Subcutaneous abdominal adipose tissue (tissue), 5 donors: Measurements from ENCODE around the gene RAB38.

Experiments
- H3K27ac ChIP-seq: one replicate; pipeline ENCODE4 v1.7.0; 2013; ENCODE audit warnings: low read depth, mild to moderate bottlenecking, inconsistent platforms, low read length, moderate library complexity
- H3K27me3 ChIP-seq, 5 donors: one replicate each; pipeline ENCODE4 v1.7.0; 2013; ENCODE audit warnings: low read length in 5 of 5, inconsistent platforms in 1 of 5; ENCODE audit not compliant: control insufficient read depth in 5 of 5, insufficient read depth in 4 of 5
- H3K36me3 ChIP-seq, 5 donors: one replicate each; pipeline ENCODE4 v1.7.0; 2013; ENCODE audit warnings: low read length in 5 of 5; ENCODE audit not compliant: control insufficient read depth in 5 of 5, insufficient read depth in 5 of 5
- H3K4me1 ChIP-seq, 5 donors: one replicate each; pipeline ENCODE4 v1.7.0; 2013; ENCODE audit warnings: low read length in 5 of 5, mild to moderate bottlenecking in 3 of 5, moderate library complexity in 1 of 5; ENCODE audit not compliant: control insufficient read depth in 5 of 5, insufficient read depth in 5 of 5
- H3K4me3 ChIP-seq, 5 donors: one replicate each; pipeline ENCODE4 v1.7.0; 2013; ENCODE audit warnings: low read length in 5 of 5, low read depth in 1 of 5
- H3K9ac ChIP-seq, 5 donors: one replicate each; pipeline ENCODE4 v1.7.0; 2013; ENCODE audit warnings: low read length in 5 of 5, mild to moderate bottlenecking in 4 of 5, moderate library complexity in 3 of 5
- H3K9me3 ChIP-seq, 5 donors: one replicate each; pipeline ENCODE4 v1.7.0; 2013; ENCODE audit warnings: low read length in 5 of 5; ENCODE audit not compliant: control insufficient read depth in 5 of 5
- donor health status: healthy.
- donor health status: healthy.
- donor health status: healthy.
- donor health status: healthy.
- donor health status: healthy.

Gene RAB38

GRCh38 chr11:88089134-88089533, 86.1 kb downstream of the RAB38 start:
- Histone ChIP-seq H3K4me1 (no peaks in the 10 kb centered on the region), H3K36me3 (no peaks in the 10 kb centered on the region), H3K9ac (no peak overlapping the region), H3K4me3 (no peak overlapping the region), H3K27ac (no peak overlapping the region), H3K27me3 (no peaks in the 10 kb centered on the region), H3K9me3 (no peaks in the 10 kb centered on the region)

GRCh38 chr11:88087337-88087736, 87.9 kb downstream of the RAB38 start:
- Histone ChIP-seq H3K9me3 (no peaks in the 10 kb centered on the region), H3K27me3 (no peaks in the 10 kb centered on the region), H3K9ac (no peak overlapping the region), H3K36me3 (no peaks in the 10 kb centered on the region), H3K4me1 (no peaks in the 10 kb centered on the region), H3K4me3 (no peak overlapping the region), H3K27ac (no peak overlapping the region)

GRCh38 chr11:88086297-88086696, 88.9 kb downstream of the RAB38 start:
- Histone ChIP-seq H3K9me3 (no peaks in the 10 kb centered on the region), H3K9ac (no peak overlapping the region), H3K4me3 (no peak overlapping the region), H3K4me1 (no peaks in the 10 kb centered on the region), H3K27me3 (no peaks in the 10 kb centered on the region), H3K27ac (no peak overlapping the region), H3K36me3 (no peaks in the 10 kb centered on the region)

- Histone ChIP-seq H3K9me3 (peaks cover 0 to 5% (median 0%) of the 10 kb centered on the region in 5 donors), H3K36me3 (no peaks in the 10 kb centered on the region), H3K9ac (no peak overlapping the region), H3K27me3 (no peaks in the 10 kb centered on the region), H3K4me3 (no peak overlapping the region), H3K4me1 (no peaks in the 10 kb centered on the region), H3K27ac (no peak overlapping the region)
Measured at GRCh38 chr11:88070437-88070836, 104.8 kb downstream of the RAB38 start.

- Histone ChIP-seq H3K36me3 (no peaks in the 10 kb centered on the region), H3K9ac (no peak overlapping the region), H3K9me3 (peaks cover 0 to 5% (median 0%) of the 10 kb centered on the region in 5 donors), H3K27me3 (no peaks in the 10 kb centered on the region), H3K4me1 (no peaks in the 10 kb centered on the region), H3K4me3 (no peak overlapping the region), H3K27ac (no peak overlapping the region)
Measured at GRCh38 chr11:88068848-88069554, 106.2 kb downstream of the RAB38 start.

- Histone ChIP-seq H3K9ac (no peak overlapping the region), H3K4me3 (no peak overlapping the region)
Measured at GRCh38 chr11:88066090-88066489, 109.2 kb downstream of the RAB38 start.

GRCh38 chr11:88064097-88064705, 111.0 kb downstream of the RAB38 start:
- no peak overlapping the region for H3K27ac ChIP-seq
- H3K4me3 ChIP-seq: no peak overlapping the region
- no peaks in the 10 kb centered on the region for H3K4me1 ChIP-seq
- H3K36me3 ChIP-seq: no peaks in the 10 kb centered on the region
- H3K9ac ChIP-seq: no peak overlapping the region
- H3K9me3 ChIP-seq: no peaks in the 10 kb centered on the region
- no peaks in the 10 kb centered on the region for H3K27me3 ChIP-seq

More at GRCh38 chr11:88066090-88066489, 109.2 kb downstream of the RAB38 start:
- Histone ChIP-seq H3K36me3 (no peaks in the 10 kb centered on the region), H3K9me3 (no peaks in the 10 kb centered on the region), H3K4me1 (no peaks in the 10 kb centered on the region), H3K27me3 (no peaks in the 10 kb centered on the region), H3K27ac (no peak overlapping the region)
